WERI-Rb-1 (cell line): Measurements from ENCODE around the gene NAB2.

Experiments used
- DNase-seq: peaks from one replicate; pipeline ENCODE4 v3.0.0-alpha.2; 2020
- H3K27ac ChIP-seq: fragments of 250-450 bp; sonication (Bioruptor Pico); 2 replicates; pipeline ENCODE4 v1.5.1; 2020; ENCODE audit warnings: mild to moderate bottlenecking, moderate library complexity
- H3K27me3 ChIP-seq: fragments of 250-450 bp; sonication (Bioruptor Pico); 2 replicates; pipeline ENCODE4 v1.5.1; 2021; ENCODE audit warnings: mild to moderate bottlenecking, low read depth, moderate library complexity; ENCODE audit not compliant: insufficient read depth, severe bottlenecking
- H3K36me3 ChIP-seq: fragments of 250-450 bp; sonication (Bioruptor Pico); 2 replicates; pipeline ENCODE4 v1.5.1; 2020; ENCODE audit warnings: mild to moderate bottlenecking, moderate library complexity
- H3K4me3 ChIP-seq: 2 replicates; pipeline ENCODE4 v1.5.1; 2011; ENCODE audit warnings: low read depth, mild to moderate bottlenecking, control low read depth, low read length
- H3K9me3 ChIP-seq: fragments of 250-450 bp; sonication (Bioruptor Pico); 2 replicates; pipeline ENCODE4 v1.5.1; 2021; ENCODE audit warnings: mild to moderate bottlenecking, moderate library complexity; ENCODE audit not compliant: severe bottlenecking
- CTCF ChIP-seq: IDR thresholded peaks from 2 replicates; pipeline ENCODE4 v1.5.1; 2011; ENCODE audit warnings: low read depth, mild to moderate bottlenecking, control low read depth, inconsistent platforms, low read length

Gene NAB2

GRCh38 chr12:57095440-57095839, 6.5 kb downstream of the NAB2 start:
- Histone ChIP-seq H3K27ac (peak overlapping the region; percentile 56), H3K27me3 (no peaks in the 10 kb centered on the region), H3K9me3 (no peaks in the 10 kb centered on the region), H3K4me3 (no peak overlapping the region), H3K36me3 (peaks cover 45% of the 10 kb centered on the region)
- no peak for TF ChIP-seq CTCF
- no peak for DNase-seq

GRCh38 chr12:57096099-57096572, 7.2 kb downstream of the NAB2 start:
- Histone ChIP-seq H3K4me3 (no peak overlapping the region), H3K27me3 (no peaks in the 10 kb centered on the region), H3K36me3 (peaks cover 38% of the 10 kb centered on the region), H3K27ac (peak overlapping the region; percentile 56), H3K9me3 (no peaks in the 10 kb centered on the region)
- no peak for TF ChIP-seq CTCF
- peak; percentile 82 for DNase-seq

GRCh38 chr12:57096748-57097553, 8.0 kb downstream of the NAB2 start:
- H3K27me3 ChIP-seq: no peaks in the 10 kb centered on the region
- peaks cover 29% of the 10 kb centered on the region for H3K36me3 ChIP-seq
- H3K9me3 ChIP-seq: no peaks in the 10 kb centered on the region
- H3K27ac ChIP-seq: peak overlapping the region; percentile 56
- no peak overlapping the region for H3K4me3 ChIP-seq
- TF ChIP-seq CTCF: no peak
- DNase-seq: no peak

DNA sequence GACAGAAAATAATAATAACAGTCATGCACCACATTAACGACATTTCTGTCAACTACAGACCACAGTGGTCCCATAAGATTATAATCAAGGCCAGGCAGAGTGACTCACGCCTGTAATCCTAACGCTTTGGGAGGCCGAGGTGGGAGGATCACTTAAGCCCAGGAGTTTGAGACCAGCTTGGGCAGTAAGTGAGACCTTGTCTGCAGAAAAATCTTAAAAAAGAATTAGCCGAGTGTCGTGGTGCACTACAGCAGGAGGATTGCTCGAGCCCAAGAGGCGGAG, 8.6 kb downstream of the NAB2 start:
- no peak overlapping the region for H3K4me3 ChIP-seq
- no peaks in the 10 kb centered on the region for H3K27me3 ChIP-seq
- DNase-seq: no peak
- no peak overlapping the region for H3K27ac ChIP-seq
- no peak for TF ChIP-seq CTCF
- no peaks in the 10 kb centered on the region for H3K9me3 ChIP-seq
- peaks cover 24% of the 10 kb centered on the region for H3K36me3 ChIP-seq

GRCh38 chr12:57098546-57098945, 9.6 kb downstream of the NAB2 start:
- Histone ChIP-seq H3K4me3 (no peak overlapping the region), H3K9me3 (no peaks in the 10 kb centered on the region), H3K27ac (no peak overlapping the region), H3K36me3 (peaks cover 16% of the 10 kb centered on the region), H3K27me3 (no peaks in the 10 kb centered on the region)
- no peak for TF ChIP-seq CTCF
- DNase-seq: no peak
